Glutamatergic neuron (in vitro differentiated cells): ENCODE data around the gene PYGB. TPM values are rescaled to one million over a fixed set of nuclear protein-coding genes. Genes with fewer than 3 reads are reported as not detected.

Experiments
- DNase-seq: peaks from one replicate; pipeline ENCODE4 v3.0.0; 2022
- H3K27ac Mint-ChIP-seq: one replicate; pipeline ENCODE4 v1.8.0; 2020; ENCODE audit warnings: mild to moderate bottlenecking, mixed read lengths, inconsistent platforms; ENCODE audit not compliant: unreplicated experiment
- H3K27me3 Mint-ChIP-seq: one replicate; pipeline ENCODE4 v1.8.0; 2020; ENCODE audit warnings: mild to moderate bottlenecking, moderate library complexity, mixed read lengths, inconsistent platforms; ENCODE audit not compliant: unreplicated experiment
- H3K36me3 Mint-ChIP-seq: one replicate; pipeline ENCODE4 v1.8.0; 2020; ENCODE audit warnings: mild to moderate bottlenecking, mixed read lengths, inconsistent platforms; ENCODE audit not compliant: unreplicated experiment
- H3K4me1 Mint-ChIP-seq: one replicate; pipeline ENCODE4 v1.8.0; 2020; ENCODE audit warnings: mild to moderate bottlenecking, low read depth, mixed read lengths, inconsistent platforms; ENCODE audit not compliant: unreplicated experiment
- H3K4me3 Mint-ChIP-seq: one replicate; pipeline ENCODE4 v1.8.0; 2020; ENCODE audit warnings: mild to moderate bottlenecking, mixed read lengths, inconsistent platforms; ENCODE audit not compliant: unreplicated experiment
- H3K9me3 Mint-ChIP-seq: one replicate; pipeline ENCODE4 v1.8.0; 2020; ENCODE audit warnings: mild to moderate bottlenecking, moderate library complexity, mixed read lengths, inconsistent platforms; ENCODE audit not compliant: unreplicated experiment
- total RNA-seq: library from RNA; stranded (reverse); fragmentation: NEBNext Ultra II Directional; extraction: Animal tissue kit (Norgen Biotek cat#: 25700); gene quantifications from one replicate; pipeline ENCODE4 v1.2.1, GENCODE V29; 2021; ENCODE audit not compliant: unreplicated experiment
- TF ChIP-seq, protein P1 (sequence below): fragments of 200-600 bp; sonication (generic); IDR thresholded peaks from one replicate; pipeline ENCODE4 v1.5.0; 2021; ENCODE audit not compliant: partially characterized antibody, unreplicated experiment

The PYGB gene
- total RNA-seq, 1 donor from 2014 or later, result 295 TPM

- peaks cover 38% of the 10 kb centered on the region for H3K4me1 Mint-ChIP-seq
- H3K36me3 Mint-ChIP-seq, result no peaks in the 10 kb centered on the region
- peaks cover 18% of the 10 kb centered on the region for H3K27me3 Mint-ChIP-seq
- H3K4me3 Mint-ChIP-seq, result no peak overlapping the region
- H3K9me3 Mint-ChIP-seq, result peaks cover 12% of the 10 kb centered on the region
- no peak for DNase-seq
- TF ChIP-seq, protein P1, sequence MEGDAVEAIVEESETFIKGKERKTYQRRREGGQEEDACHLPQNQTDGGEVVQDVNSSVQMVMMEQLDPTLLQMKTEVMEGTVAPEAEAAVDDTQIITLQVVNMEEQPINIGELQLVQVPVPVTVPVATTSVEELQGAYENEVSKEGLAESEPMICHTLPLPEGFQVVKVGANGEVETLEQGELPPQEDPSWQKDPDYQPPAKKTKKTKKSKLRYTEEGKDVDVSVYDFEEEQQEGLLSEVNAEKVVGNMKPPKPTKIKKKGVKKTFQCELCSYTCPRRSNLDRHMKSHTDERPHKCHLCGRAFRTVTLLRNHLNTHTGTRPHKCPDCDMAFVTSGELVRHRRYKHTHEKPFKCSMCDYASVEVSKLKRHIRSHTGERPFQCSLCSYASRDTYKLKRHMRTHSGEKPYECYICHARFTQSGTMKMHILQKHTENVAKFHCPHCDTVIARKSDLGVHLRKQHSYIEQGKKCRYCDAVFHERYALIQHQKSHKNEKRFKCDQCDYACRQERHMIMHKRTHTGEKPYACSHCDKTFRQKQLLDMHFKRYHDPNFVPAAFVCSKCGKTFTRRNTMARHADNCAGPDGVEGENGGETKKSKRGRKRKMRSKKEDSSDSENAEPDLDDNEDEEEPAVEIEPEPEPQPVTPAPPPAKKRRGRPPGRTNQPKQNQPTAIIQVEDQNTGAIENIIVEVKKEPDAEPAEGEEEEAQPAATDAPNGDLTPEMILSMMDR, result no peak
- H3K27ac Mint-ChIP-seq, result peak overlapping the region; percentile 9
These were observed 75.8 kb downstream of the PYGB start for GRCh38 chr20:25323496-25324246.

DNA sequence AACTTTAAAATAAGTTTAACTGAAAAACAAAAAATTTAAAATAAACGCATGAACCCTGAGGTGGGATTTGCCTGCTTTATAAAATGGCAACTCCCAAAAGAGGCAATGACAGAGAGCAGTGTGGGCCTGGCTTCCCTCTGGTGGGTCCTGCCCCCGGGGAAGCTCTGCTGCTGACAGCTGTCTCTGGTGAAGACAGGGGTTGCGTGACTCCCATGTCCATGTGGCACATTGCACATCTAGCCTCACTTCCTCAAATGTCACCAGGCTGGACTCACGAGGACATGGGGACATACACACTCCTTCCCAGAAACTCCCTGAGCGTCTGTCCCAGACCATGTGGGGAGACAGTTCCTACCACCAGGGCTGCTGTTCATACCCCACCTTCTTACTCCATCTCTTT, 76.5 kb downstream of the PYGB start:
- peaks cover 17% of the 10 kb centered on the region for H3K27me3 Mint-ChIP-seq
- DNase-seq, result no peak
- peaks cover 15% of the 10 kb centered on the region for H3K9me3 Mint-ChIP-seq
- H3K4me1 Mint-ChIP-seq, result peaks cover 35% of the 10 kb centered on the region
- TF ChIP-seq, protein P1, result no peak
- H3K36me3 Mint-ChIP-seq, result peaks cover 2% of the 10 kb centered on the region
- no peak overlapping the region for H3K4me3 Mint-ChIP-seq
- no peak overlapping the region for H3K27ac Mint-ChIP-seq

- peak overlapping the region; percentile 53 for H3K27ac Mint-ChIP-seq
- H3K4me3 Mint-ChIP-seq, result no peak overlapping the region
- no peak for DNase-seq
- TF ChIP-seq, protein P1, result no peak
- H3K4me1 Mint-ChIP-seq, result peaks cover 28% of the 10 kb centered on the region
- peaks cover 7% of the 10 kb centered on the region for H3K36me3 Mint-ChIP-seq
- peaks cover 16% of the 10 kb centered on the region for H3K9me3 Mint-ChIP-seq
- H3K27me3 Mint-ChIP-seq, result peaks cover 10% of the 10 kb centered on the region
These were observed 77.2 kb downstream of the PYGB start for GRCh38 chr20:25325073-25325472.

GRCh38 chr20:25325997-25326396, 78.1 kb downstream of the PYGB start:
- Mint-ChIP-seq H3K27me3 (peaks cover 6% of the 10 kb centered on the region), H3K4me1 (peaks cover 19% of the 10 kb centered on the region), H3K4me3 (no peak overlapping the region), H3K9me3 (peaks cover 11% of the 10 kb centered on the region), H3K27ac (no peak overlapping the region), H3K36me3 (peaks cover 7% of the 10 kb centered on the region)
- DNase-seq, result no peak
- TF ChIP-seq, protein P1, result no peak

DNA sequence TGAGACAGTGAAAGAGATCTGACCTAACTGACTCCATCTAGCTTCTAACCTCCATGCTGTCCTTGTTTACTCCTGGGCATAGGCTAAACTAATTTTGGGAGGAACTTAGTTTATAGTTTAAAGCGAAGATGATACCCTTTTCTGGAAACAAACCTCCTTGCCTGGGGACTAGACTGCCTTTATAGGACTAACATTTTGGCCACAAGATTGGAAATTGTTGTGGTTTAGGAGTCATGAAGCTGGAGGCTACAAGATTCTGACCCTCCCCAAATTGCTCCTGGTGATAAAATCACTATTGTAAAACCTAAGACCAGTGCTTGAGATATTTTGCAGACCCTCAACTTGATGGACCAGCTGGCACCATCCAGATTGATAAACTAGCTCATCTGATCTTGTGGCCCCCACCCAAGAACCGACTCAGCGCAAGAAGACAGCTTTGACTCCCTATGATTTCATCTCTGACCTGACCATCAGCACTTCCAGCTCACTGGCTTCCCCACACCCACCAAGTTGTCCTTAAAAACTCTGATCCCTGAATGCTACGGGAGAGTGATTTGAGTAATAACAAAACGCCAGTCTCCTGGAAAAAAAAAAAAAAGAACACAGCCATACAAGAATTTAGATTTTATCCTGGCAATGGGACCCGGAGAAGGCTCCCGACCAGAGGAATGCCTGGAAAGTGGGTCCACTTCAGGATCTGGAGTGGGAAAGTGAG, 79.8 kb downstream of the PYGB start:
- no peak overlapping the region for H3K4me3 Mint-ChIP-seq
- peaks cover 14% of the 10 kb centered on the region for H3K4me1 Mint-ChIP-seq
- peaks cover 6% of the 10 kb centered on the region for H3K27me3 Mint-ChIP-seq
- H3K9me3 Mint-ChIP-seq, result peaks cover 11% of the 10 kb centered on the region
- H3K36me3 Mint-ChIP-seq, result peaks cover 7% of the 10 kb centered on the region
- H3K27ac Mint-ChIP-seq, result peak overlapping the region; percentile 4
- no peak for DNase-seq
- TF ChIP-seq, protein P1, result no peak
